HTERT RPE-1 (cell line): ENCODE measurements around the gene PER2.

ENCODE experiments used
- in situ Hi-C: fragments of 300-500 bp; cut with MboI; formaldehyde crosslinking; loops from 4 replicates; pipeline ENCODE4 v1.14.3; 2020; ENCODE audit warnings: low sequenced_read_pairs

The PER2 gene

GRCh38 chr2:238233625-238234024 lies 54.8 kb downstream of the PER2 start:
- in situ Hi-C loops = no loop called here

GRCh38 chr2:238231809-238232208 lies 56.6 kb downstream of the PER2 start:
- in situ Hi-C loops = no loop called here

GRCh38 chr2:238231251-238231793 lies 57.1 kb downstream of the PER2 start:
- in situ Hi-C loops = no loop called here

- in situ Hi-C loops = no loop called here
Measured at GRCh38 chr2:238230699-238231098, 57.7 kb downstream of the PER2 start.

- in situ Hi-C loops = no loop called here
Measured at GRCh38 chr2:238228700-238229099, 59.7 kb downstream of the PER2 start.

GRCh38 chr2:238227587-238228032 lies 60.8 kb downstream of the PER2 start:
- in situ Hi-C loops = no loop called here

- in situ Hi-C loops = no loop called here
Measured at GRCh38 chr2:238226698-238227586, 61.5 kb downstream of the PER2 start.

GRCh38 chr2:238225911-238226697 lies 62.3 kb downstream of the PER2 start:
- in situ Hi-C loops = no loop called here

- in situ Hi-C loops = no loop called here
Measured at GRCh38 chr2:238225121-238225520, 63.3 kb downstream of the PER2 start.

GRCh38 chr2:238224356-238225035 lies 63.9 kb downstream of the PER2 start:
- in situ Hi-C loops = no loop called here

- in situ Hi-C loops = no loop called here
Measured at GRCh38 chr2:238220892-238221521, 67.4 kb downstream of the PER2 start.

GRCh38 chr2:238220274-238220891 lies 68.0 kb downstream of the PER2 start:
- in situ Hi-C loops = no loop called here

GRCh38 chr2:238216651-238217184 lies 71.7 kb downstream of the PER2 start:
- in situ Hi-C loops = no loop called here

- in situ Hi-C loops = no loop called here
Measured at GRCh38 chr2:238207006-238207405, 81.4 kb downstream of the PER2 start.

GRCh38 chr2:238203973-238204683 lies 84.3 kb downstream of the PER2 start:
- in situ Hi-C loops = no loop called here

GRCh38 chr2:238203094-238203972 lies 85.1 kb downstream of the PER2 start, which contains the start of gene ILKAP:
TSS of gene ILKAP (minus strand) at chr2:238203695. CDS start at chr2:238203553, 142 bp downstream.
- in situ Hi-C loops = no loop called here

- in situ Hi-C loops = no loop called here
Measured at GRCh38 chr2:238202326-238203093, 85.9 kb downstream of the PER2 start.
